ENCODE results near the gene B3GNT5. TPM values are rescaled to one million over a fixed set of nuclear protein-coding genes. Genes with fewer than 3 reads are reported as not detected.

Gene B3GNT5
- total RNA-seq, 1 donor from 2014 or later, result 19.9 TPM

DNA sequence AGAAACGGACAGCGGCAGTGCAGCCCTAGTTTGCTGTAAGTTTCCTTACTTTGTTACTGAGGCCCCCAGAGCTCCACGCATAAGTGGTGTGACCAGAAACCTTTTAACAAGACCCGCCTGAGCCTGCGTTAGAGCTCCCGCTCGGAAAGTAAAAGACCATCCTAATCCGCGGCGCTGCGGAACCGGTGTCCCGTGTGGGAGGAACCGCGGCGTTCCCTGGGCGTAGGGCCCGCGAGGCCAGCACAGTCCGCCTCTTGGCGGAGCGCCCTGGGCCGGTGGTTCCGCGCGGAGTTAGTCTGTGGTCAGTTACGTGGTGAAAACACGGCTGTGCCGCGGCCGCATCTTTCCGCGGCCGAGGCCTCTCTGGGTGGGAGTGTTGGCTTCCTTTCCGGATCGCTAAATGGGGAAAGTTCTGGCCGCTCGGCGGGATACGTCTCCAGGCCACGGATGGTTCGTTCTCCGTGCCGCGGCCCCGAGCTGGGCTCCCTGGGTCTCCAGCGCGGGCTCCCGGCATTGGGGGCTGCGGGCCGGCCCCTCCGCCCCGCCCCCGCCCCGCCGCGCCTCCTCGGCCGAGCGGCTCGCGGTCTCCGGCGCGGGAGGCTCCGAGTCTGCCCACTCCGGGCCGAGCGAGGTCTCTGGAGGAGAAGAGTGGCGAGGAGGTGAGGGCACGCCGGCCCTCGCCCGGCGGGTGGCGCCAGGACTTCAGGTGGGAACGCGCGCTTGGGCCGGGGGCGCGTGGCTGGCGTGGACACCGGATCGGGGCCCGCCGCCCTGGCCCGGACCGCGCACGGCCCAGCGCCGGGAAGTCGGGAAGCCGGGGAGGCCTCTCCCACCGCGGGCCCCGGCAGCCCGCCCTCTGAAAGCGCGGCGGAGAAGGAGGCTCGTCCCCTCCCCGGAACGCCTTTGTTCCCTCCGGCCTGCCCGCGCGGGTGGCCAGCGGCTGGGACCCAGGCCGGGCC lies 754 bp downstream of the B3GNT5 start:
- H3K4me3 Mint-ChIP-seq (ENCODE audit: unreplicated experiment), result peak overlapping the region; percentile 82
- peaks cover 31% of the 10 kb centered on the region for H3K4me1 Mint-ChIP-seq (ENCODE audit: low read depth)
- peak overlapping the region; percentile 90 for H3K27ac Mint-ChIP-seq (ENCODE audit: unreplicated experiment)

DNA sequence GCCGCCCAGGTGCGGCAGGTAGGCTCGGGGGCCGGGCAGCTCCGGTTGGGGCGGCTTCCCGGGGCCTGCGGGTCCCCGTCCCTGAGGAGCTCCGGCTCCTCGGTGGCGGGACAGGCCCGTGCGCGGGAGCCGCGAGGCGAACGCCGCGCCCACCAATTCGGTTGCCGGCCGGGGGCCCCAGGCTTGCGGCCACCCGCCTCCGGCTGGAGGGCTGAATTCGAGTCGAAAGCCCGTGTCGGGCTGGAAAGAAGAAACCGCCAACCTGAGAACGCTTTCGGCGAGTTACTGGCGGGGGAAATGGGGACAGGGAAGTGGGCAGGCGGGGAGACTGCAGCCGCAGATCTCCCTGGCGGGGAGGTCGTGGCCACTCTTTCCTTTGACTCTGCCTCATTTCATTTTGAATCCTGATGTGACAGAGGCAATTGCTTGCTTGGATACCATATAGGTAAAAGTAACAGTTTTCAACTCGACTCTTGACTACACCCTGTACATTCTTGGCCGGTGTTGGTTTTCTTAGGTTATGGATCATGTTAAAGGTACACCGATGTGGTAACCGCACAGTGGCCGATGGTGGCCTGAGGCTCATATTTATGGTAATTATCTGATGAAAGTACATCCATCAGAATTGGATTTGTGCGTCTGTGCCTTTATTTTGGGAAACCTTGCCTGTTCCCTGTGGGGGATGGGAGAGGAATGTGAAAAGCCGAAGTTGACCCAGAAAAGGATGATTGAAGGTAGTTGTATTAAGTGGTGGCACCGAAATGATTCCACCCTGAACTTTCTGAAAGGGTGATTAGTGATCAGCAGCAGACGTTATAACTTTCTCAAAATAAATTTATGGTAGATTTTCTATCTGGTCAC lies 1.7 kb downstream of the B3GNT5 start:
- peaks cover 40% of the 10 kb centered on the region for H3K4me1 Mint-ChIP-seq (ENCODE audit: low read depth)
- peak overlapping the region; percentile 71 for H3K27ac Mint-ChIP-seq (ENCODE audit: unreplicated experiment)
- no peaks in the 10 kb centered on the region for H3K9me3 Mint-ChIP-seq (ENCODE audit: low read depth)
- no peaks in the 10 kb centered on the region for H3K27me3 Mint-ChIP-seq (ENCODE audit: low read depth)
- TF ChIP-seq, protein P1, sequence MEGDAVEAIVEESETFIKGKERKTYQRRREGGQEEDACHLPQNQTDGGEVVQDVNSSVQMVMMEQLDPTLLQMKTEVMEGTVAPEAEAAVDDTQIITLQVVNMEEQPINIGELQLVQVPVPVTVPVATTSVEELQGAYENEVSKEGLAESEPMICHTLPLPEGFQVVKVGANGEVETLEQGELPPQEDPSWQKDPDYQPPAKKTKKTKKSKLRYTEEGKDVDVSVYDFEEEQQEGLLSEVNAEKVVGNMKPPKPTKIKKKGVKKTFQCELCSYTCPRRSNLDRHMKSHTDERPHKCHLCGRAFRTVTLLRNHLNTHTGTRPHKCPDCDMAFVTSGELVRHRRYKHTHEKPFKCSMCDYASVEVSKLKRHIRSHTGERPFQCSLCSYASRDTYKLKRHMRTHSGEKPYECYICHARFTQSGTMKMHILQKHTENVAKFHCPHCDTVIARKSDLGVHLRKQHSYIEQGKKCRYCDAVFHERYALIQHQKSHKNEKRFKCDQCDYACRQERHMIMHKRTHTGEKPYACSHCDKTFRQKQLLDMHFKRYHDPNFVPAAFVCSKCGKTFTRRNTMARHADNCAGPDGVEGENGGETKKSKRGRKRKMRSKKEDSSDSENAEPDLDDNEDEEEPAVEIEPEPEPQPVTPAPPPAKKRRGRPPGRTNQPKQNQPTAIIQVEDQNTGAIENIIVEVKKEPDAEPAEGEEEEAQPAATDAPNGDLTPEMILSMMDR (IDR thresholded peaks at IDR 0.05), result no peak
- peak overlapping the region; percentile 77 for H3K4me3 Mint-ChIP-seq (ENCODE audit: unreplicated experiment)
- DNase-seq (ENCODE audit: low spot score), result no peak
- no peaks in the 10 kb centered on the region for H3K36me3 Mint-ChIP-seq (ENCODE audit: low read depth)

More for the DNA sequence above, 754 bp downstream of the B3GNT5 start:
- Mint-ChIP-seq H3K36me3 (ENCODE audit: low read depth) (no peaks in the 10 kb centered on the region), H3K9me3 (ENCODE audit: low read depth) (no peaks in the 10 kb centered on the region), H3K27me3 (ENCODE audit: low read depth) (no peaks in the 10 kb centered on the region)
- TF ChIP-seq, protein P1 (IDR thresholded peaks at IDR 0.05), result peak; percentile 47
- DNase-seq (ENCODE audit: low spot score), result no peak

DNA sequence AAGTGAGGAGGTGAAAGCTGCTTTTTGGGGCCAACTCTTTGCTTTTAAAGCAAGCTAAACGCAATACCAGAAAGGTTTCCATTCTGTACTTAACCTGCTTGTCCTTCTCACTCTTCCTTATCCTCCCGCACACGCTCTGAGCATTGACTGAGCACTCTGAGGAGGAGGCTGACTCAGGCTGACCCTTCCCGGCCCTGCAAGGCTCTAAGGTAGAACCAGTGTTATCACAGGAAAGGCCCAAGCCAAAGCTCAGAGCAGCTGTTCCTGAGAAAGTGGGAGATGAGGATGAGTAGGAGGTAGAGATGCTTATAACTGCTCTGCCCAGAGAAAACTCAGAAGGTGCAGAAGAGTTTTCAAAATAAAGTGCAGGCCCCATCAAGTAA lies 2.3 kb downstream of the B3GNT5 start:
- H3K27ac Mint-ChIP-seq (ENCODE audit: unreplicated experiment), result peak overlapping the region; percentile 71
- H3K9me3 Mint-ChIP-seq (ENCODE audit: low read depth), result no peaks in the 10 kb centered on the region
- no peaks in the 10 kb centered on the region for H3K36me3 Mint-ChIP-seq (ENCODE audit: low read depth)
- no peak for DNase-seq (ENCODE audit: low spot score)
- TF ChIP-seq, protein P1 (IDR thresholded peaks at IDR 0.05), result no peak
- peak overlapping the region; percentile 77 for H3K4me3 Mint-ChIP-seq (ENCODE audit: unreplicated experiment)
- H3K4me1 Mint-ChIP-seq (ENCODE audit: low read depth), result peaks cover 42% of the 10 kb centered on the region
- no peaks in the 10 kb centered on the region for H3K27me3 Mint-ChIP-seq (ENCODE audit: low read depth)

DNA sequence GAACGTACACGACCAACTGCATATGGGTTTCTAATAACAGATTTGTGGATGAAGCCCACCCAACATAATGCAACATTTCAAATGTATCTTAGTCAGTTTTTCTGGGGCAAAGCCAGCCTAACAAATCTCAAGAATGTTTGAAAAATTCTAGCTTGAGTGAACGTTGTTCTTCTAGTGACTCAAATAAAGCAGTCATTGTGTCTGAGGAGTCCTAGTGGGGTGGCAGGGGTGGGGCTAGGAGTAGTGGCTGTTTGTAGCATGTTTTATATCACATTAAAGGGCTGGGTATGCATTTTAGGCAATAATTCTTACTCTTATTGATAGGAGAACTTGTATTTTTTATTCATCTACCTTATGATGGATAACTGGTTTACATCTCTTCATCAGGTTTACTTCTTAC lies 6.0 kb downstream of the B3GNT5 start:
- peaks cover 53% of the 10 kb centered on the region for H3K4me1 Mint-ChIP-seq (ENCODE audit: low read depth)
- TF ChIP-seq, protein P1 (IDR thresholded peaks at IDR 0.05), result no peak
- no peaks in the 10 kb centered on the region for H3K36me3 Mint-ChIP-seq (ENCODE audit: low read depth)
- no peak overlapping the region for H3K27ac Mint-ChIP-seq (ENCODE audit: unreplicated experiment)
- no peaks in the 10 kb centered on the region for H3K27me3 Mint-ChIP-seq (ENCODE audit: low read depth)
- H3K9me3 Mint-ChIP-seq (ENCODE audit: low read depth), result no peaks in the 10 kb centered on the region
- H3K4me3 Mint-ChIP-seq (ENCODE audit: unreplicated experiment), result no peak overlapping the region
- DNase-seq (ENCODE audit: low spot score), result no peak

DNA sequence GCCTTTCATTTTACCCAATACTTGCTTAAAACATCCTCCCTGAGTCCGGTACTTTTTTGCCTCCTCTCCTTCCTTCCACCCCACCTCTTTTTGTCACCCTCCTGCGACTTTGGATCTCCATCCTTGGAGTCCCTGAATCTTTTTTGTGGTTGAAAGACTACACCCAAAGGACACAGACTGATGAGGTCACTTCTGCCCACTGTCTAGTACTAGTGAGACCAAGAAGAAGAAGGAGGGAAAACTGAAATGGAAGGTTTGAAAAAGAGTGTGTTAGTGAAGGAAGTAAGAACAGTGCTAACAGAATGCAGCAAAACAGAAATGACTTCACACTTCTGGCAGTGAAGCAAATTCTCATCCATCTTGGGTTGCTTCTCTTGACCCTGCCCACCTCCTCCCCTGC lies 6.6 kb downstream of the B3GNT5 start:
- no peaks in the 10 kb centered on the region for H3K36me3 Mint-ChIP-seq (ENCODE audit: low read depth)
- H3K27ac Mint-ChIP-seq (ENCODE audit: unreplicated experiment), result peak overlapping the region; percentile 62
- peaks cover 53% of the 10 kb centered on the region for H3K4me1 Mint-ChIP-seq (ENCODE audit: low read depth)
- H3K4me3 Mint-ChIP-seq (ENCODE audit: unreplicated experiment), result no peak overlapping the region
- DNase-seq (ENCODE audit: low spot score), result no peak
- H3K9me3 Mint-ChIP-seq (ENCODE audit: low read depth), result no peaks in the 10 kb centered on the region
- no peaks in the 10 kb centered on the region for H3K27me3 Mint-ChIP-seq (ENCODE audit: low read depth)
- TF ChIP-seq, protein P1 (IDR thresholded peaks at IDR 0.05), result no peak
